Transverse colon (tissue), 4 donors: ENCODE results near the gene JAGN1. TPM values are rescaled to one million over a fixed set of nuclear protein-coding genes. Genes with fewer than 3 reads are reported as not detected.

Experiments
- DNase-seq: peaks from one replicate; pipeline ENCODE4 v3.0.0-alpha.2; 2019
- H3K27ac ChIP-seq, 4 donors: fragments of 200-600 bp; sonication (generic); 2 replicates each; pipeline ENCODE4 v1.5.1; 2016 to 2018; ENCODE audit warnings: inconsistent platforms in 4 of 4
- H3K27me3 ChIP-seq: fragments of 200-600 bp; sonication (generic); 2 replicates; pipeline ENCODE4 v1.5.1; 2017; ENCODE audit warnings: inconsistent platforms
- H3K36me3 ChIP-seq, 4 donors: fragments of 200-600 bp; sonication (generic); 2 replicates each; pipeline ENCODE4 v1.5.1; 2017 to 2019; ENCODE audit warnings: inconsistent platforms in 4 of 4
- H3K4me1 ChIP-seq, 4 donors: fragments of 200-600 bp; sonication (generic); 2 replicates each; pipeline ENCODE4 v1.5.1; 2017 to 2020; ENCODE audit warnings: inconsistent platforms in 4 of 4
- H3K4me3 ChIP-seq, 4 donors: fragments of 200-600 bp; sonication (generic); 1 replicate in 1 of 4; 2 replicates in 3 of 4; pipeline versions ENCODE4 v1.5.1 to v1.6.1; 2017 to 2019; ENCODE audit warnings: inconsistent platforms in 4 of 4
- H3K9me3 ChIP-seq, 2 donors: fragments of 200-600 bp; sonication (generic); 2 replicates each; pipeline ENCODE4 v1.5.1; 2017 to 2019; ENCODE audit warnings: inconsistent platforms in 2 of 2
- EP300 ChIP-seq: sonication (generic); formaldehyde crosslinking; IDR thresholded peaks from one replicate; pipeline ENCODE4 v1.6.1; 2017; ENCODE audit warnings: antibody characterized with exemption, low read depth
- POLR2A ChIP-seq: fragments of 450-650 bp; IDR thresholded peaks from one replicate; pipeline ENCODE4 v1.6.1; 2016; ENCODE audit warnings: antibody characterized with exemption, mild to moderate bottlenecking, moderate library complexity
- POLR2AphosphoS5 ChIP-seq, 3 donors: sonication (generic); formaldehyde crosslinking; IDR thresholded peaks; one replicate each; pipeline ENCODE4 v1.6.1; 2016; ENCODE audit warnings: antibody characterized with exemption in 3 of 3
- WGBS, 2 donors: methylation state at CpG; one replicate each; pipeline ENCODE4 v1.1.5; 2018; ENCODE audit warnings: low coverage in 1 of 2; 5-methylcytosine and 5-hydroxymethylcytosine counted together
- in situ Hi-C, 4 donors: fragments of 200-750 bp; cut with MboI; loops; one replicate each; pipeline versions ENCODE4 v1.15.0 to v1.15.1; 2017; ENCODE audit warnings: low sequenced_read_pairs in 3 of 4, low pct_ligation_motif_present in 1 of 4, low pct_unique_long_range_greater_than_20kb in 1 of 4
- intact Hi-C: fragments of 100-400 bp; cut with DNase I; formaldehyde crosslinking; loops from one replicate; pipeline ENCODE4 v1.15.1; 2023; ENCODE audit warnings: low total_unique reads
- total RNA-seq, 4 donors: library from RNA; depleted of rRNA; stranded (reverse); fragments of >200 nt; gene quantifications; one replicate each; pipeline ENCODE4 v1.1.0, GENCODE V29; 2016
- TF ChIP-seq, protein P1 (sequence below), 5 experiments: fragments of 200-600 bp in 3 of 5; fragments of 450-650 bp in 2 of 5; sonication (generic) in 3 of 5; IDR thresholded peaks; 1 replicate in 2 of 5; 2 replicates in 3 of 5; pipeline ENCODE4 v1.5.1; 2016 to 2017; ENCODE audit warnings: antibody characterized with exemption in 5 of 5, inconsistent platforms in 3 of 5, mild to moderate bottlenecking in 2 of 5, moderate library complexity in 1 of 5

The JAGN1 gene
- total RNA-seq, 4 donors from 2014 or later = 5.8 to 73.0 (median 28.5) TPM

- peaks cover 0 to 16% (median 2%) of the 10 kb centered on the region in 4 donors for H3K4me1 ChIP-seq
- no peak for DNase-seq
- no peaks in the 10 kb centered on the region for H3K36me3 ChIP-seq
- in situ Hi-C loops (no loop called here), intact Hi-C loops (no loop called here)
- H3K27me3 ChIP-seq = no peaks in the 10 kb centered on the region
- H3K4me3 ChIP-seq = no peak overlapping the region
- TF ChIP-seq POLR2A (no peak), POLR2AphosphoS5 (IDR thresholded peaks at IDR 0.05) (no peak), EP300 (no peak)
- TF ChIP-seq, protein P1, sequence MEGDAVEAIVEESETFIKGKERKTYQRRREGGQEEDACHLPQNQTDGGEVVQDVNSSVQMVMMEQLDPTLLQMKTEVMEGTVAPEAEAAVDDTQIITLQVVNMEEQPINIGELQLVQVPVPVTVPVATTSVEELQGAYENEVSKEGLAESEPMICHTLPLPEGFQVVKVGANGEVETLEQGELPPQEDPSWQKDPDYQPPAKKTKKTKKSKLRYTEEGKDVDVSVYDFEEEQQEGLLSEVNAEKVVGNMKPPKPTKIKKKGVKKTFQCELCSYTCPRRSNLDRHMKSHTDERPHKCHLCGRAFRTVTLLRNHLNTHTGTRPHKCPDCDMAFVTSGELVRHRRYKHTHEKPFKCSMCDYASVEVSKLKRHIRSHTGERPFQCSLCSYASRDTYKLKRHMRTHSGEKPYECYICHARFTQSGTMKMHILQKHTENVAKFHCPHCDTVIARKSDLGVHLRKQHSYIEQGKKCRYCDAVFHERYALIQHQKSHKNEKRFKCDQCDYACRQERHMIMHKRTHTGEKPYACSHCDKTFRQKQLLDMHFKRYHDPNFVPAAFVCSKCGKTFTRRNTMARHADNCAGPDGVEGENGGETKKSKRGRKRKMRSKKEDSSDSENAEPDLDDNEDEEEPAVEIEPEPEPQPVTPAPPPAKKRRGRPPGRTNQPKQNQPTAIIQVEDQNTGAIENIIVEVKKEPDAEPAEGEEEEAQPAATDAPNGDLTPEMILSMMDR (IDR thresholded peaks at IDR 0.05) = no peak
- no peak overlapping the region for H3K27ac ChIP-seq
- no peaks in the 10 kb centered on the region for H3K9me3 ChIP-seq
Measured at GRCh38 chr3:9886328-9886727, 4.1 kb upstream of the JAGN1 start.

- no peaks in the 10 kb centered on the region for H3K27me3 ChIP-seq
- H3K4me3 ChIP-seq = no peak overlapping the region
- H3K9me3 ChIP-seq = no peaks in the 10 kb centered on the region
- no peak overlapping the region for H3K27ac ChIP-seq
- in situ Hi-C loops (no loop called here), intact Hi-C loops (no loop called here)
- TF ChIP-seq POLR2A (no peak), EP300 (no peak), POLR2AphosphoS5 (IDR thresholded peaks at IDR 0.05) (no peak)
- TF ChIP-seq, protein P1 (IDR thresholded peaks at IDR 0.05) = no peak
- H3K4me1 ChIP-seq = peaks cover 0 to 25% (median 9%) of the 10 kb centered on the region in 4 donors
- DNase-seq = no peak
- H3K36me3 ChIP-seq = no peaks in the 10 kb centered on the region
- WGBS, 2 donors = 73 to 88% methylated on average over 5 of the region's 5 CpGs
Measured at GRCh38 chr3:9887480-9887879, 2.9 kb upstream of the JAGN1 start.

GRCh38 chr3:9888540-9888939 lies 1.9 kb upstream of the JAGN1 start:
- peaks cover 0 to 8% (median 4%) of the 10 kb centered on the region in 4 donors for H3K36me3 ChIP-seq
- 84 to 95% methylated on average over 3 of the region's 3 CpGs for whole genome bisulfite sequencing, 2 donors
- H3K27ac ChIP-seq = no peak overlapping the region
- no peaks in the 10 kb centered on the region for H3K9me3 ChIP-seq
- no peak for DNase-seq
- peaks cover 0 to 36% (median 17%) of the 10 kb centered on the region in 4 donors for H3K4me1 ChIP-seq
- intact Hi-C loops (no loop called here), in situ Hi-C loops (no loop called here)
- H3K4me3 ChIP-seq = no peak overlapping the region
- TF ChIP-seq POLR2A (no peak), POLR2AphosphoS5 (IDR thresholded peaks at IDR 0.05) (no peak)
- TF ChIP-seq, protein P1 (IDR thresholded peaks at IDR 0.05) = no peak
- no peaks in the 10 kb centered on the region for H3K27me3 ChIP-seq

DNA sequence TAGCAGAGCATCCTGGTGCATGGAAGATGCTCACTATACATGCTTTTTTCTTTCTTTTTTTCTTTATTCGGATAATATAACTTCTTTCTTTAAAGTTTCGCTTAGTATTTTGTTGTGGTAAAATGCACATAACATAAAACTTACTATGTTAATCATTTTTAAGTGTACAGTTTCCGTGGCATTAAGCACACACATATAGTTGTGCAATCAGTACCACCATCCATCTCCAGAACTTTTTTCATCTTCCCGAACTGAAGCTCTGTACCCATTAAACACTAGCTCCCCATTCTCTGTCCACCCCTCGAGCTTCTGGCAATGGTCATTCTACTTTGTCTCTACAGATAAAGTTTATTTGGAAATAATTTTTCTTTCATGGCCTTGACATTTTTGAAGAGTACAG lies 1.0 kb upstream of the JAGN1 start:
- no peak for DNase-seq
- H3K27ac ChIP-seq = no peak overlapping the region
- in situ Hi-C loops = no loop called here
- H3K4me3 ChIP-seq = no peak overlapping the region
- intact Hi-C loops = no loop called here
- no peaks in the 10 kb centered on the region for H3K9me3 ChIP-seq
- H3K4me1 ChIP-seq = peaks cover 0 to 35% (median 25%) of the 10 kb centered on the region in 4 donors
- WGBS, 2 donors = 76 to 81% methylated on average over 5 of the region's 5 CpGs
- no peaks in the 10 kb centered on the region for H3K27me3 ChIP-seq
- peaks cover 0 to 8% (median 4%) of the 10 kb centered on the region in 4 donors for H3K36me3 ChIP-seq
- TF ChIP-seq POLR2AphosphoS5 (IDR thresholded peaks at IDR 0.05) = no peak
- TF ChIP-seq, protein P1 (IDR thresholded peaks at IDR 0.05) = no peak
- TF ChIP-seq EP300 = no peak
- no peak for TF ChIP-seq POLR2A
